Measurements from ENCODE around the gene ATG9B.

DNA sequence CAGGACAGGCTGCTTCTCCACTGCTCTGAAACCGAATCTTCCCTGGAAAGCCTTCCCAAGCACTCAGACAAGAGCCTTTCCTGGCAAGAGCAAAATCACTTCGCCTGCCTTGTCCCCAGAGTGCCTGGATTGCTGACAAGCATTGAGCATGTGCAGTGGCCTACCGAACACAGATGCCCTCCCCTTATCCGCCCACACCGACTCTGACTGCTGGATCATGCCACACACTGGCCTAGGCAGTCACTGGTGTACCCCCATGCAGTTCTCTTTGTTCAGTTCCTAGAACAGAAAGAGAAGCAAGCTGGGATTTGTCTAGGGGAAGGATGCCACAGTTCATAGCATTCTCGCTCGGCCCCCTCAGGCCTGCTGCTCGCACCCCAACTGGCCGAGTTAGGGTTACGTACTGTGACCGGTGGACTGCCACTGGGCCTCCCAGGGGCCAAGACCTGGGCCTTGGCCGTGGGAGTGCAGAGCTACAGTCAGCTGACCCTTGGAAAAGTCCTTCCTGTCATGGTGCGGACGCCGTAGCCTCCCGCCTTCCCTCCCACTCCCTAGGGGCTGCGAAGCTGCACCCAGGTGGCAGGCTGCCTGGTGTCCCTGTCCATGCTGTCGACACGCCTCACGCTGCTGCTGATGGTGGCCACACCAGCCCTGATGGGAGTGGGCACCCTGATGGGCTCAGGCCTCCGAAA is 10.9 kb upstream of the ATG9B start:
- TF ChIP-seq SIN3A (IDR thresholded peaks at IDR 0.05; ENCODE audit: low read depth), result no peak
- TF ChIP-seq CTCF (IDR thresholded peaks at IDR 0.05 in 2 of 3, conservative IDR thresholded peaks at IDR 0.05 in 1 of 3; ENCODE audit: borderline replicate concordance in 1 of 3, insufficient read depth in 1 of 3, low read depth in 2 of 3, low read length in 2 of 3), result no peak
- no peak for TF ChIP-seq POLR2A (IDR thresholded peaks at IDR 0.05; ENCODE audit: borderline replicate concordance, extremely low read depth, insufficient read depth, insufficient read length)
- TF ChIP-seq MAX (IDR thresholded peaks at IDR 0.05), result no peak
- TF ChIP-seq EGR1 (IDR thresholded peaks at IDR 0.05; ENCODE audit: low read depth), result no peak
- no peak for TF ChIP-seq JUND (IDR thresholded peaks at IDR 0.05)
- TF ChIP-seq, protein P1, sequence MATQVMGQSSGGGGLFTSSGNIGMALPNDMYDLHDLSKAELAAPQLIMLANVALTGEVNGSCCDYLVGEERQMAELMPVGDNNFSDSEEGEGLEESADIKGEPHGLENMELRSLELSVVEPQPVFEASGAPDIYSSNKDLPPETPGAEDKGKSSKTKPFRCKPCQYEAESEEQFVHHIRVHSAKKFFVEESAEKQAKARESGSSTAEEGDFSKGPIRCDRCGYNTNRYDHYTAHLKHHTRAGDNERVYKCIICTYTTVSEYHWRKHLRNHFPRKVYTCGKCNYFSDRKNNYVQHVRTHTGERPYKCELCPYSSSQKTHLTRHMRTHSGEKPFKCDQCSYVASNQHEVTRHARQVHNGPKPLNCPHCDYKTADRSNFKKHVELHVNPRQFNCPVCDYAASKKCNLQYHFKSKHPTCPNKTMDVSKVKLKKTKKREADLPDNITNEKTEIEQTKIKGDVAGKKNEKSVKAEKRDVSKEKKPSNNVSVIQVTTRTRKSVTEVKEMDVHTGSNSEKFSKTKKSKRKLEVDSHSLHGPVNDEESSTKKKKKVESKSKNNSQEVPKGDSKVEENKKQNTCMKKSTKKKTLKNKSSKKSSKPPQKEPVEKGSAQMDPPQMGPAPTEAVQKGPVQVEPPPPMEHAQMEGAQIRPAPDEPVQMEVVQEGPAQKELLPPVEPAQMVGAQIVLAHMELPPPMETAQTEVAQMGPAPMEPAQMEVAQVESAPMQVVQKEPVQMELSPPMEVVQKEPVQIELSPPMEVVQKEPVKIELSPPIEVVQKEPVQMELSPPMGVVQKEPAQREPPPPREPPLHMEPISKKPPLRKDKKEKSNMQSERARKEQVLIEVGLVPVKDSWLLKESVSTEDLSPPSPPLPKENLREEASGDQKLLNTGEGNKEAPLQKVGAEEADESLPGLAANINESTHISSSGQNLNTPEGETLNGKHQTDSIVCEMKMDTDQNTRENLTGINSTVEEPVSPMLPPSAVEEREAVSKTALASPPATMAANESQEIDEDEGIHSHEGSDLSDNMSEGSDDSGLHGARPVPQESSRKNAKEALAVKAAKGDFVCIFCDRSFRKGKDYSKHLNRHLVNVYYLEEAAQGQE (IDR thresholded peaks at IDR 0.05; ENCODE audit: low read depth), result no peak
- TF ChIP-seq SP1 (IDR thresholded peaks at IDR 0.05; ENCODE audit: low read depth), result no peak
- TF ChIP-seq EZH2phosphoT487 (IDR thresholded peaks at IDR 0.05; ENCODE audit: borderline replicate concordance), result no peak
